Adrenal gland (tissue), 5 donors: Measurements from ENCODE around the gene EFR3B.

Source experiments
- POLR2A ChIP-seq, 2 donors: fragments of 450-650 bp; IDR thresholded peaks; one replicate each; pipeline ENCODE4 v1.6.1; 2017; ENCODE audit warnings: antibody characterized with exemption in 2 of 2, mild to moderate bottlenecking in 2 of 2, moderate library complexity in 1 of 2
- TF ChIP-seq, protein P1 (sequence below), 6 experiments: fragments of 450-650 bp in 4 of 6; fragments of 200-600 bp in 2 of 6; sonication (generic) in 1 of 6; IDR thresholded peaks; 1 replicate in 5 of 6; 2 replicates in 1 of 6; pipeline versions ENCODE4 v1.5.1 to v1.8.0; 2016 to 2021; ENCODE audit warnings: antibody characterized with exemption in 6 of 6, mild to moderate bottlenecking in 2 of 6, moderate library complexity in 1 of 6
- donor health status: DM: no; HTN: no; CAD: no.

DNA sequence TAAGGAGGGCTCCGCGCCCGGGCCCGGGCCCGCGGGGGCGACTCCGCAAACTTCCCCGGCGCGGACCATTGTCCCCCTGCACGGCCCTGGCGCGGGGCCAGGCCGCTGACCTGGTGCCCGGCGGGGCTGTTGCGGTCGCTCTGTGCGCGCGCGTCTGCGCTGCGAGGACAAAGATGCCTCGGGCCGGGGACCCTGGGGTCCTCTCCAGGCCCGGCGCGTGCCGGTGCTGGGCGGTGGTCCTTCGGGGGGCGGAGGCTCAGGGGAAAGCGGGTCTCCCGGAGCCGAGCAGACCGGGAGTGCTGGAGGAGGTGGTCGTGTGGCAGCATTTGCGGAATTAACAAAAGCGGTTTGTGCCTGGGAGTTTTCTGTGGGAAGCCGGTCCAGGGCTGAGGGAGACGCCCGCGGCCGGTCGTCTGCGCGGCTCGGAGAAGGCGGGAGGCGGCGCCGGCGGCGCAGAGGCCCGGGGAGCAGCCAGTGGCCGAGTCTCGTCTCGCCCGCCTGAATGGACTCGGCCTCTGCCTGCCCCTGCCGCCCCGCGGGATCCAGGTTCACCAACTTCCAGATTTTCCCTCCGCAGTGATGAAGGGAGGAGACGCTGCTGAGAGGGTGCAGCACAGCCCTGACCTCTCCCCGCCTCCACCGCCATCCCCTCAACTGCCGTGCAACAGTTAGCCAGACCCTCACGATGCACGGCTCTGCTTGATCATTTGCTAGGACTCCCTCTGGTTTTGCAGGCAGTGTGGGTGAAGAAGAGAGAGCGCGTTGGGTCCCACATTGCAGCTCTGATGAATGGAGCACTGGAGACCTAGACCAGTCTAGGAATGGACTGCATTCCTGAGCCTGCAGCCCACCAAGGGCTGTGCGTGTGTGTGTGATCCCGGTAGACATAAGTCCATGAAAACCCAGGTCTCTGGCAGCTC is 705 bp downstream of the EFR3B start:
- TF ChIP-seq, protein P1, sequence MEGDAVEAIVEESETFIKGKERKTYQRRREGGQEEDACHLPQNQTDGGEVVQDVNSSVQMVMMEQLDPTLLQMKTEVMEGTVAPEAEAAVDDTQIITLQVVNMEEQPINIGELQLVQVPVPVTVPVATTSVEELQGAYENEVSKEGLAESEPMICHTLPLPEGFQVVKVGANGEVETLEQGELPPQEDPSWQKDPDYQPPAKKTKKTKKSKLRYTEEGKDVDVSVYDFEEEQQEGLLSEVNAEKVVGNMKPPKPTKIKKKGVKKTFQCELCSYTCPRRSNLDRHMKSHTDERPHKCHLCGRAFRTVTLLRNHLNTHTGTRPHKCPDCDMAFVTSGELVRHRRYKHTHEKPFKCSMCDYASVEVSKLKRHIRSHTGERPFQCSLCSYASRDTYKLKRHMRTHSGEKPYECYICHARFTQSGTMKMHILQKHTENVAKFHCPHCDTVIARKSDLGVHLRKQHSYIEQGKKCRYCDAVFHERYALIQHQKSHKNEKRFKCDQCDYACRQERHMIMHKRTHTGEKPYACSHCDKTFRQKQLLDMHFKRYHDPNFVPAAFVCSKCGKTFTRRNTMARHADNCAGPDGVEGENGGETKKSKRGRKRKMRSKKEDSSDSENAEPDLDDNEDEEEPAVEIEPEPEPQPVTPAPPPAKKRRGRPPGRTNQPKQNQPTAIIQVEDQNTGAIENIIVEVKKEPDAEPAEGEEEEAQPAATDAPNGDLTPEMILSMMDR (IDR thresholded peaks at IDR 0.05): no peak
- TF ChIP-seq POLR2A (IDR thresholded peaks at IDR 0.05): no peak
